GM19193 (cell line): ENCODE measurements around the gene A4GNT.

Experiments
- POLR2A ChIP-seq: IDR thresholded peaks from 4 replicates; pipeline ENCODE4 v1.6.1; 2011; ENCODE audit not compliant: insufficient read depth, insufficient read length; ENCODE audit errors: extremely low read depth

Gene A4GNT

DNA sequence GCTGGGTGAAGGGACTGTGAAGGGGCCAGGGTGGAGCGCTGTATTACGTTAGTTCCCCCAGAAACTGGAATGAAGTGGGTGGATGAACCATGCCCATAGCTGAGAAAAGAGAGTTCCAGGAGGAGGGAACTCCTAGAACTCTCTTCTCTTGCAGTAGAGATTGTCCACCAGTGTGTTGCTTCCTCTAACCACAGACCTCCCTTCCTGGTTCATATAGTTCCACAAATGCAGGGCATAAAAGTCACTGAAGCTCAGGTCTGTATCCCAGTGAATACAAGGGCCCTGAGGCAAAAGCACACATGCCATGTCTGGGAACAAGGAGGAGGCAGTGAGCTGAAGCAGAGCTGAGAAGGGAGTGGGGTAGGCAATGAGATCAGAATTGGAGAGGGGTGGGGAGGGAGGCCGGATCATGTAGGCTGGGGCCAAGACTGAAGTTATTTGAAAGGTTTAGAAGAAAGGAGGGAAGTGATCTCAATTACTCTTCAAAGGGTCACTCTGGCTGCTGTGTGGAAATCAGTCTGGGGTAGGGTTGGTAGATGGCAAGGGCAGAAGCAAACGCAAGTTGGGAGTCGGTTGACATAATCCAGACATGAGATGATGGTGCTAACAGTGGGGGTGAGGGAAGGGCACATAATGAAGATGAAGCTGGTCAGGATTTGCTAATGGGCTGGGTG lies 6.5 kb downstream of the A4GNT start:
- no peak for TF ChIP-seq POLR2A

DNA sequence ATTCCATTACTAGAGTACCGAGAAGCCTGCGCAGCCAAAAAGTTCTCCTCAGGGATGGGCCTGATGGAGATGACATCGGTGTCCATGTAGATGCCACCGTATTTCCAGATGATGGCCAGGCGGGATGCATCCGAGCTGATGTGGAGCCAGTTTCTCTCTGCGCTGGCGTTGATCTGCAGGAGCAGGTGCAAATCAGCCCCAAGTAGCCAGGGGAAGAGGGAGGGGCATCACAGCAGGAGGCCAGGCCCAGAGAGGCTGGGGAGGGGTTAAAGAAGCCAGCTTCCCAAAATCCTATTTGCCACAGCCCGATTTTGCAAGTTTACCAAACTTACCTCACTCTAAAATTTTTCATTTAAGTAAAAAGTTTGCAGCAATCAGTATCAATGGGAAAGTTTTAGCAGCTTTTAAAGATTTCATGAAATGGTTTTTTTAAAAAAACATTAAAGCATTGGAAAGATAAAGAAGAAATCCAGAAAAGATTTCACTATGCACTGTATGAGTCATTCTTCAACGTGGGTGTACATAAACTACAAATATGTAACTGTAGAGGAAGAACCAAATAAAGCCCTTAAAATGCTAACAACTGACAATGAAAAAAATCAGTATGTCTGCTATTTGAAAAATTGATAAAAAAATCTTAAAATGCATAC lies 7.4 kb downstream of the A4GNT start:
- TF ChIP-seq POLR2A: no peak

DNA sequence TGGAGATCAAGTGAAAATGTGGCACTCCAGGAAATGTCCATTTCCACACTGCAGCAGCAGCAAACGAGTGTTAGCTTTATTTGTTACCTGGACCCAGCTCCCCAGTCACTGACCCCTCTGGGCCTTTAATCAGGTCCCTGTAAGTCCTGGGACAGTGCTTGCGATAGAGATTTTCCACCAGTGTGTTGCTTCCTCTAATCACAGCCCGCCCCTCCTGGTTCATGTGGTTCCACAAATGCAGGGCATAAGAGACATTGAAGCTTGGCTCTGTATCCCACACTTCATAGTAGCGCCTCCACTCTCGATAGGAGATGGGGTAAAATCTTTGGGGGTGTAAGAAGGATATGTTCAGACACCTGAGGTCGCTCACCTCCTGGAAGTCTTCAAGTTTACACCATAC lies 8.0 kb downstream of the A4GNT start:
- no peak for TF ChIP-seq POLR2A

DNA sequence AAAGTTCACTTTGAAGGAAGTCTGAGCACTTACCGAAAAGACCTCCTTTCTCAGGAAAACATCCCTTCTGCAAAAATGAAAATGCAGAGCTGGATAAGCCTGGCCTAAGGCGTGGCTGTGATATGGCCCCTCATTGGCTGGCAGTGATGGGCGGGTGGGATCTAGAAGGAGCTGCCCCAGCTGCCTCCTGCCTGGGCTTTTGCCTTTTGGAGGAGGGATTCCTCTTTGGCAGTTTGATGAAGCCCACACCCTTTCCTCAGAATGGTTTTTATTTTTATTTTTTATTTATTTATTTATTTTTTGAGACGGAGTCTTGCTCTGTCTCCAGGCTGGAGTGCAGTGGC lies 12.8 kb downstream of the A4GNT start:
- TF ChIP-seq POLR2A: no peak

DNA sequence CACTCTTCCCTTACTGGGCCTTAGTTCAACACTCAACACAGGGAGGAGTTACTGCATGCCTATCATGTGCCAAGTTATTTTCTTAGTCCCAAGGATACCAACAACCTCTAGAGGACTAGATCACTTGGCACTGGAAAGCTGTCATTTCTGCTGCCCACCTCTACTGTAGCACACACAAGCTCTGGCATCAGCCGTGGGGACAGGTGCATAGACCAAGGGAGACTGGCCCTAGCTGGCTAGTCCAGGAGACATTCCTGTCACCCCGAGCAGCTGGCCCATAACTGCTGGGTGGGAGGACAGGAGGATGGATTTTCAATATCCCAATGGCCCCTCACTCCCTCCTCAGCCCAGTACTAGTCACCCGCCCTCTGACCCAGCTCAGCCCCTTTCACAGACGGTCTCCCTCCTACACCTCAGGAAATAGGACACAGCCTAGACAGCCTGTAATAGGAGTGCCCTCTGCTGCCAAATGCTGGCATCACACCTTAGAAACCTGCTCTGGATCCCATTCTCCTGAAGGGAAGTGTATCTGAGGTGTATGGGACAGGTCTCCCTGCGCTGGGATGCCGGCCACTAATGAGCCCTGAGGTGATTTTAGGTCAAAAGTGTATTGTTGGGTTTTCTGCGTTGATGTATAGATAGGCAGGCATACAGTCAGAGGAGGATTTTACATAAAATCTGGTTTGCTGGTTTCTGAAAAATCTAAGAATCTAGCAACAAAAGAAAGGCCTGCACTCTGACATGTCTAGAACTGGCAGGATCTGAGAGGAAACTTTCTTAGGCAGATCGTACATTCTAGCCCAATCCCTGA lies 13.4 kb downstream of the A4GNT start:
- no peak for TF ChIP-seq POLR2A

DNA sequence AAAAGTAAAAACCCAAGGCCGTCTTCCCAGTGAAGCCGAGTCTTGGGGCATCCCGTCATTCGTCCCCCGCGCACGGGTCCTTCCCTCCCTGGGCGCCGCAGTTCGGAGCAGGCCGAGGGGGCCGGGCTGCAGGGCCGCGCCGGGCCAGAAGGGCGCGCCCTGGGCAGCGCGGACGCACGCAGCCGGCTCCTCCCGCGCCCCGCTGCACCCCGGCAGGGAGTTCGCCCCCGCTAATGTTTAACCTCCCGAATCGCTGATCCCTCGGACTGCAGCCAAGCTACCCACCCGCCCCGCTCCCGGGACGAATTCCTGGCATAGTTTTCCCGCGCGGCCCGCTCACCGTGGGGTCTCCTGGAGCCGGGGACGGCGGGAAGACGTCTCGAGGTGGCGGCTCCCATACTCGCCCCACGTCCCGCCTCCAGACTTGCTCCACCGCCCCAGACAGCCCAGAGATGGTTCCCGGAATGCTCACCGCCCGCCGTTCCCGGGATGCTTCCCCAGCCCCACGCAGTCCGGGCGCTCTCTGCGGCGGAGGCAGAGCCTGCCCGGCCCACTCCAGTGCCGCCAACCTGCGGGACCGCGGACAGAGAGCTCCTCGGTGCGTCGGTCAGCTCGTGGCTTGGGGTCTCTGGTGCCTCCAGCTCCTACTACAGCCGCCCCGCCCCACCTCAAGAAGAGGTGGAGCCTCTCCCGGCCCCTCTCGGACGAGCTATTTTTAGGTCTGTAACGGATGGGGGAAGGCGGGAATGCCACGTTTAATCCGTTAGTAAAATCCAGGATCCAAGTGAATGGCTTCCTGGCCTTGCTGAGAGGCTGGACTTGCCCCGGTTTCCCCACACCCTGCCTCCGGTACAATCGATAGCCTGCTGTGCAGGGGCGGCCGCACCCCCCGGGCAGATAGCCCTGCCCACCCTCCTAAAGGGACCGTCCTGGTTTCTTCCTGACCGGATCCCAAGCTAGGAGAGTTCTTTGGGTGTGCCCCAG lies 16.9 kb downstream of the A4GNT start, which contains the start of gene DZIP1L:
Gene DZIP1L (minus strand): TSS at position 621 of the 984 bp plus-strand sequence. CDS start 11,637 bp downstream, outside the sequence.
- TF ChIP-seq POLR2A: no peak

DNA sequence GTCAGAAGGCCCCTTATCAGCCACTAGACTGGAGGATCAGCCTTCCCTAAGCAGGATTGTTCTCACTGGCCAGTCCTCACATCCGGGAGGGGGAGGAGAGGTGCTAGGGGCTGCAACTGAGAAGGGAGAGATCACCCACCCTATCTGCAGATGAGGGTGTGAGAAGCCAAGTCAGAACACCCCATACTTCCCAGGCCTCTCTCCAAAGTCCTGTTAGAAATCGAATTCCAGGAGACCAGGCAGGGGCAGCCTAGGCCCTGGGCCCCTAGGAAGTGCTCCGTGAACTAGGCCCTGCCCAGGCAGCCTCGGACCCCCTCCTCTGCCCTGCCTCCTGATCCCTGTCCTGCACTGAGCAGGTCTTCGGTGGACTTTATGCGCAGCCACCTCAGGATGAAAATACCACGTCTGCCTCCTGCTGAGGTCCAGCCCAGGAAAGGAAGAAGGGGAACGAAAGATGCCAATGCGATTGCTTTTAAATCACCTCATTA lies 17.7 kb downstream of the A4GNT start:
- no peak for TF ChIP-seq POLR2A

- TF ChIP-seq POLR2A: no peak
These were observed 18.9 kb downstream of the A4GNT start for GRCh38 chr3:138113326-138113725.

DNA sequence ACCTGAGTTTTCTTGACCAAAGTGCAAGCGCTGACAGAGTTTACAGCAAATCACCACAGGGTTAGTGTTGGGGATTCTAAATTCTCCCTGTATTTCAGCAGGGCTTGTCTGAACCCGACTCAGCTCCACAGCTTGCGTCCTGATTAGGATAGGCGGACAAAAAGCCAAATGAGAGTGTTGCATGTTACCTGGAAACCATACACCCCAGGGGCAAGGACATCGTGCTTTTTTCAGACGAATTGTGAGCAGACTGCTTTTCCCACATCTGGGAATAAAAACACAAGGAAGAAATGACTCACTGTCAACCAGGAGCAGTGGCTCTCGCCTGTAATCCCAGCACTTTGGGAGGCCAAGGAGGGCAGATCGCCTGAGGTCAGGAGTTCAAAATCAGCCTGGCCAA lies 19.8 kb downstream of the A4GNT start:
- TF ChIP-seq POLR2A: no peak

DNA sequence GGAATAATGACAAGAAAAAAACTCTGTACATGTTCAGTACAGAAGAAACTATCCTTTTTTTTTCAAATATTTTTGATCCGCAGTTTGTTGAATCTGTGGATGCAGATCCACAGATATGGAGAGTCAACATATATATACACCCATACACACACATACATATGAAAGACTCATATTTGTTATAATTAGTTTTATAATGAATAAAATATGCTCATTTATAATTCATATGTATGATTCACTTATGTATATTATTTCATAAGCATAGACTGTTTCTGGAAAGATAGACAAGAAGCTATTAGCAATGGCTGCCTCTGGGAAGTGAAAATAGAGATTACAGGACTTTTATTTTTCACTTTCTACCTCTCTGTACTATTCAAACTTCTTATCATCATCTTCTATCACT lies 26.6 kb downstream of the A4GNT start:
- TF ChIP-seq POLR2A: no peak

GRCh38 chr3:138103466-138103865 lies 28.7 kb downstream of the A4GNT start:
- no peak for TF ChIP-seq POLR2A

DNA sequence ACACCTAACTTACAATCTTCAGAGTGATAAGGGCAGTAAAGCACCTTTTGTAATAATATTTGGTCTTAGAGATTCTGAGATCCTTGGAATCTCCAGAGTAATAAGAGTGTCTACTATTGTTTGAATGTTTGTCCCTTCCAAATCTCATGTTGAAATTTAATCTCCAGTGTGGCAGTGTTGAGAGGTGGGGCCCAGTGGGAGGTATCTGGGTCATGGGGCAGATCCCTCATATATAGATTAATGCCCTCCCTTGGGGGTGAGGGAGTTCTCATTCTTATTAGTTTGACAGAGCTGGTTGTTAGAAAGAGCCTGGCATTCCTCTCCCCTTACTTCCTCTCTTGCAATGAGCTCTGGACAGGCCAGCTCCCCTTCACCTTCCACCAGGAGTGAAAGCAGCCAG lies 32.8 kb downstream of the A4GNT start:
- no peak for TF ChIP-seq POLR2A

GRCh38 chr3:138097192-138098172 lies 34.7 kb downstream of the A4GNT start:
- no peak for TF ChIP-seq POLR2A
